NCI-H2196 (cell line): ENCODE measurements around the gene PITX2.

Experiments
- DNase-seq: peaks from one replicate; lab custom pipeline; 2025; ENCODE audit not compliant: unreplicated experiment; lab: John Stamatoyannopoulos, UW

PITX2 gene

DNA sequence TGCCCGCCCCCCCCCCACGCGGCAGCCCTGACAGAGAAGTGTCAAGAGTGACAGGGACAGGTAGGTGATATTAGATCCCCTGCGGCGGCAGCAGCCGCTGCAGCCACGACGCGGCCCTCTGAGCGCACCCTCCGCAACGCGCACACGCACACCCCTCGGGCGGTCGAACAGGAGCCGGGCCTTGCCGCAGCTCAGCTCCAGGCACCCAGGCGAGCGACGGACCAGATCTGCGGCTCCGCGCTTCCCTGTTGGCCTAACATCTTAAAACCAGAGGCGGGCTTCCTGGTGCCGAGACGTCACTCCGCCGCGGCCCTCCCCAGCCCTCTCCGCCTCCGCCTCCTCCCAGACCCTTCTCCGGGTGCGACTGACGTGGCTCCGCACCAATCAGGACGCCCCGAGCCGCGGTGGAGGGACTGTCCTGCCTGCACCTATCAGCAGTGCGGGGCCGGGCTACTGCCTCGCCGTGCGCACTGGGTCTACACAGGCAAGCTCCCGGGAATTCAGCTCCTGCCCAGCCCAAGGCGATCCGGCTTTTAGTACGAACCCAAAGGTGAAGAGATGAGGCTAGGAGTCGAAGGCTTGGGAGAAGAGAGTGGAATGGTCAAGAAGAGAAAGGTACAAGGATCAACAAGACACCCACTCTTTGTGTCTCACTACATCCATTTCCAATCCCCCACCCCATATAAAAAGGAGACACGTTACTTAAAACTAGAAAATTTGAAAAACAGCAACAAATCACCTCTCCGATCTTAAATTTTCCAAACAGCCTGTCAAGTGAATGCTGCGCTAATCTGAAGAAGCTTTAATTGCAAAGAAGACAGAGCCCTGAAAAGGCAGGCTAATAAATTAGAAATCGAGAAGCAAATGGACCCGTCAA lies at the start of gene PITX2:
TSS of gene PITX2 (minus strand) at position 237 of the 877 bp plus-strand sequence. CDS start 617 bp downstream, outside the sequence.
- DNase-seq: no peak

DNA sequence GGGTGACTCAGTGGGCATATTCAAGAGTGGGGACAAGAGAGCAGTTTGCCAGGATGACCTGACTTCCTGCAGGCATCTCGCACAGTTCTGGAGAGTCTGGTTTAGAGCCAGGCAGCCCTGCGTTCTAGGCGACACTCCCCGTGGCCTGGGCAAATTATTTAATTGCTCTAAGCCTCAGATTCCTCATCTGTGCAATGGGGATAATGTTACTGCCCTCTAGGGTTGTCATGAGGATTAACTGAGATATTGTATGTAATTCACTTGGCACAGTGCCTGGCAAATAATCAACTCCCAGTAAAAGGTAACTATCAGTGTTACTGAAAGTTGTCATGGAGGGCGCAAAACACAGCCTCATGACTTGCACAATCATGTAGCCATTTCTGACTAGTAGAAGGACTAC lies 48.8 kb upstream of the PITX2 start:
- DNase-seq: no peak

DNA sequence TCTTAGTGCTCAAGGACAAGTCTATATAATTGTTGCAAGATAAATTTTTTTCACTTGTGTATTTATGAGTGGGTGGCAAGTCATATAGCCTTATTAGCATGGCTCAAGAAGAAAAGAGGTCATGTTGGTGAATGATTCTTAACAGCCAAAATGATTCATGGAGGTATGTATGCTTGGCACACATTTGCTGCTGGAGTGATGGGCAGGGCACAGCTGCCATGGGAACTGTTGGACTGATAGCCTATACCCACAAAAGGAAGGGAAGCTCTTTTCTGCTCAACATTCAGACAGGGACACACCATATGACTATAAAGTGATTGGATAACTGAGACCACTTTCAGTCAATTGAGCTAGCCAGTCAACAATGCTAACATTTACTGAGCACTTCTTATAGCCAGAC lies 46.8 kb upstream of the PITX2 start:
- no peak for DNase-seq

DNA sequence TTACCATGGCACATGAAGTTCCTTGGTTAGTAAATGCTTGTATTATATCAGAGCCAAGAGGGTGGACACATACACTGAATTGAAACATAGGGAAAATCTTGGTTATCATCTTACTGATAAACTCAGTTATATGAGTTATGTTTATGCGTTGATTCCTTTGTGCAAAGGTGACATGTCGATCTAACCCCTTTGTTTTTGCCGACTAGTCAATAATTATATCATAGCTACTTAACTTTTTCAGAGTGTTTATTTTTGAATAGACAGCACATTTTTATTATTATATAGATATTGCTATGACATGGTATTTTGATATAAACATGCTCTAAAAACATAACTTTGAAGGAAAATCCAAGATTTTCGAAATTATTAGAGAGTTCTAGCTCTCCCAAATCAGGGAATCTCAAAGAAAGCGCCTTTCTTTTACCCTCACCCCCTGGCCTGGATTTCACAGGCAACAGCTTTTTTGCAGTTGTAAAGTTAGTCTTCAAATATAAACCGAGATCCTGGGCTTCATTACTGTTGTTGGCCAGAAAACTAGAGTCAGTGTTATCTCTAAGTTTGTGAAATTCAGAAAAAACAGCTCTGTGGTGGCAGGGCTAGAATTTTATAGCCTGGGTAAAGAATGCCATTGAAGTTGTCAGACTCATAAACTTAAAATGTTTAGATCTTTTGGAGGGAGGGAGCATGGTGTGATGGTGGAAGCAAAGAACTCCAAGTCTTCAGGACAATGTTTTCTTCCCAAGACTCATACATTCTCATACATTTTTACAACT lies 45.8 kb upstream of the PITX2 start:
- no peak for DNase-seq

DNA sequence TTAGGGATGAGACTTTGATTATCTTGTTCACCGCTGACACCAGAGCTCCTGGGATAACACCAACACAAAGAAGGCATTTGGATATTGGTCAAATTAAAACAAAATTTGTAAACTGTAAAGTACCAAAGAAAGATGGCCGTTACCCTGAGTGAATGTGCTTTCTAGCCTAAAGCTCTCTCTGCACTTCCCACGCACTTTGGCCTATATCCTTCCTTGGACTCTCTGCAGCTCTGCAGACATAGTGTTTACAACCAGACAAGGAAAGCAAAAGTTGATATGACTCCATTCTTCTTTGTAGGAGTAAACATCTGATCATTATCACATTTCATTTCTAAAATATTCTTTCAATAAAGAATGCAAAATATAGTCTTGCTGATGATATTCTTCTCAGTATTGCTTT lies 44.8 kb upstream of the PITX2 start:
- DNase-seq: no peak

DNA sequence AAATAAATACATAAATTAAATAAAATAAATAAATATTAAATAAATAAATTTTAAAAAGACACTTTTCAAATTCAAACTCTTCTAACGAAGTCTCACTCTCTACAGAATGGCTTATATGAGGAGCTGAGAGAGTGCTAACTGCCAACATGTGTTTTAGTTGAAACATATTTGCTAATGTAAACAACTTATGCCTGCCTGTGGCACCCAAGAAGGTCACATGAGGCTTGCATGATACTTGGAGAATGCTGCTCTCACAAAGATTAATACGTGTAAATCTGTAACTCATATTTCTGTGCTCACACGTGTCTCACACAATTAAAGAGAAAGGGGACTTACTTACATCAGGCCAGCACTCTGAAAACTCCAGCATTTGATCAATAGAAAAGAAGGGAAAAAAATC lies 43.2 kb upstream of the PITX2 start:
- DNase-seq: no peak

DNA sequence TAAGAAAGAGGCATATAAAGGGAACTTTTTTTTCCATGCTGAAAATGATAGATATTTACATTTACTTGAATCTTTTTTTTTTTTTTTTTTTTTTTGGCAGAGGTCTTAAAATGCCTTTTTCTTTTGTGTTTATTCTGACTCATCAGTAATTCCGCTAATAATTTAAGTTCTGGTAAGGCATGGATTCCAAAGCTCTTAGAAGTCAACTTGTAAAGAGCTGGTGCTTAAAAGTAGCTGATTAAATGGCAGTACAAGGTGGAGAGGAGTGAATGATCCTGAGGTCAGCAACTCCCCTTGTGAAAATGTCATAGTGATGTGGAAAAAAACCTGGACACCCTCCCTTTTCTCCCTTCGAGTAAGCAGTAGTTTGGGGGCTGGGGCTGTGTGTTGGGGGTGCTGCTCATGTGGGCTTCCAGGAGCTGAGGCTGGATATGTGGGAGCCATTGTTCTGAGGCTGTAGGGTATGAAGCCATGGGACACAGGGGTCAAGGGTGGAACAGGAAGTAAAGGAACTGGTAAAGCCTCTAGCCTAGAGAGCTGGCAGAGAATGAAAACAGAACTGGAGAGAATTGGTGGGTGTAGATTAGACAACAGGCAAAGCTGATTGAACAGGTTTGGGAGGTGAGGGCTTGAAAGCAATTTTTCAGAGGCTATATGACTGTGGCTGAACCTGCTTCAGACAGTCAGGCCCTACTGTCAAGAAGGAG lies 41.0 kb upstream of the PITX2 start:
- no peak for DNase-seq

DNA sequence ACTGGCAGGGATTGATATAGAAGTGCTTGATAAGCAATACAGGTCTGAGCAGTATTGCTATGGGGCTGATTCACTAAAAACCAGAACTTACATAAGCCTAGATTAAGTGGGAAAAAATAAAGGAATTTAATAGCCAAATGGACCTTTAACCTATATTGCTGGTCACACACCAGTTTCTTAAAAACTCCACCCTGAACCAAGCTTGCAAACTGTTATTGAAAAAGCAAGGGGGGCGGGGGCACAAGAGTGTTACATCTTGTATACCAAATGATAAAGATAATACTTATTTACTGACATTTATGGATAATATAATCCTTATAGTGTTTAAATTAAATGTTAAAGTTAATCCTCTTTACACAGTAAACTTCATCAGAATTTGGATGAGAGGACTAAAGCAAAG lies 40.3 kb upstream of the PITX2 start:
- no peak for DNase-seq

DNA sequence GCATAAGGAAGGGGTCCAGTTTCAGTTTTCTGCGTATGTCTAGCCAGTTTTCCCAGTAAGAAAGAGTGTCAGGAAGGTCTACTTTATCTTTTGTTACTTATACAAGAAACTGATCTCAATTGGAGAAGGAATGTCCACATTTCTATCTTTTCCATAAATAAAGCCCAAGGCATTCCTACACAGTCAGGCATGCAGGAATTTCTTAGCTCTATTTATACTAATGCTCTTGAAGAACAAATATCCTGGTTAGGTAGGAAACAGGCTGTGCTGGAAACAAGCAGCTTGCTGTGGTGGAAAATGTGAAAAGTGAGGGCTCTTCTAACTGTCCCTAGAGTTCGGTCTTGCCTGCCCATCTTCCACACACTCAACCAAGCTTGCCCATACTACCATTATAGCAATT lies 37.9 kb upstream of the PITX2 start:
- no peak for DNase-seq

DNA sequence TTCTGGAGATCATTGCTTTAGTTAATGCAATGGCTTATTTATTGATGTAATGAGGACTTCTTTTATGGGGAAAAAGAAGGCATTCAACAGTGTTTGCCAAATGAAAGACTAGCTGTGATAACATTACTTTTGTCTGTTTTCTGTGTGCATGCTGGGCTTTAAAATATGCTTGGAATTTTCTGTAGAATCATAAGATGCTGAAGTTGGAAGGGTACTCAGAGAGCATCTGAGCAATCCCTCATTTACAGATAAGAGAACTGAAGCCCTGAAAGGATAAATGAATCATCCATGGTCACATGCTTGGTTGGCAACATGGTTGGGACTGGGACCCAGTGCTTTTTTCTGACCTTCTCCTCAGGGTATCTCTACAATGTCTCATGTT lies 31.4 kb upstream of the PITX2 start:
- no peak for DNase-seq

DNA sequence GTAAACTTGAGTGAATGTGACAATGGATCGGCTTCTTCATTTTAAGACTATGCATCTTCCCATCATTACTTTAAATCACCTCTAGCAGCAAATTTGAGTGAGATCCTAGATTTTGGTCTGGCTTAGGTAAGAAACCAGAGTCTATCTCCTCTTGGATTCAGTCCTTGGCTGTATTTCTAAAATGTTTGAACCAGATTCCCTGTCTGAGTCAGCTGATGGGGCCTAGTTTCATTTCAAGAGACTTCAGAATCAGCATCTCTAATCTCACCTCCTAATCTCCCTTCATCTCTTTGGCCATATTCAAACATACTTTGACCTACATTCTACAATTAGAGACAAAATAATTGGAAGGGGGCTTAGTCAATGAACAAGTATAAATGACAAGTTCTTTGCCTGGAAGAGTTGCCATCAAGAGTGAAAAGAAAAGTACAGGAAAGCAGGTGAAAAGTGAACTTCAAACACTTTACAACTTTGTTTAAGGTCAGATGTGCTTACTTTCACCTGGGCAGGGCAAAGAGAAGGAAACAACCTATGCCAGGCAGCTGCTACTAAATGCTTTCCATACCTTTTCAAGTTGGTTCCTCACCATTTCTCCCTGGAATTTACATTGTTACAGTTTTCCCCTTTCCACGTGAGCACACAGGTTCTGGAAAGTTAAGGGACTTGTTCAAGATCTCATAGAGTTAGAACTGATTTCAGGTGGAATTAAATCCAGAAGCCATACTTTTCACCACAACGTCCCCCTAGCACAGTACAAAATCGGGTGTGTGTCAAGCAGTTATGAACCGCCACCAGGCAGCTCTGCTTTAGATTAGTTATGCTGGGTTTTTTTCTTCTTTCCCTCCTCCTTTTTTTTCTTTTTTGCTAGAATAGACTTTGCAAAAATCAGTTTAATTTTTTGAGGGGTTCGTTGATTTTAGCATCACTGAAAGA lies 30.7 kb upstream of the PITX2 start:
- no peak for DNase-seq

DNA sequence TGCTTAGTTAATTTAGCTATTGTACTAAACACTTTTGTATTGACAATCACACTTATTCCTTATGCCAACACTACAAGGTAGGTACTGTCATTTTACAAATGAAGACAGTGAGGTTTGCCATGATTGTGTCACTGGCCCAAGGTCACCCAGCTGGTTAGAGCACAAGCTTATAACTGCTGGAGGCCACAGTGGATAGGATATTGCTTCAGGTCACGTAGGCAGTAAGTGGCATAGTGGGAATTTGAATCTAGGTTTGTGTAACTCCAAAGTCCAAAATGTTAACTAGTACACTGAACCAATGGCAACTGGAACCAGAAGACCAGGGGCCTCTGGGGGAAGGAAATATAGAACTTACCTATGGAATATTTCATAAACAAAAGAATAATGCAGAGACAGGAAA lies 21.1 kb upstream of the PITX2 start:
- no peak for DNase-seq

DNA sequence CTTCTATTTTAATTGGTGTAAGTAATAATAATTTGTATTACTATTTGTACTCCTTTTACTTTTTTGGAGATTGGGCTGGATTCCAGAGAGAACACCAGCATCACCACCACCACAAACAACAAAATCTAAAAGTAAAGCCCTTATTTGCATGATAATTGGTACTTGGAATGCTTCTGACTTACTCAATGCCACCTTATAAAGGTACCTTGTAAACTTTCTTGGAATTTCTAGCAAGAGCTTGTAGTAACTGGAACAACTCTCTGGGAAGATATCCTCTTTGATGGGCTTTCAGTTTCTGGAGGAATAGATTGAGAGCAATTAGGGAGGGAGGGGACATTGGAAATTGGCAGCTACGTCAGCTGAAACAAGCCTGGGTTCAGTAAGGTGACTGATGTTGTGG lies 20.2 kb upstream of the PITX2 start:
- no peak for DNase-seq

DNA sequence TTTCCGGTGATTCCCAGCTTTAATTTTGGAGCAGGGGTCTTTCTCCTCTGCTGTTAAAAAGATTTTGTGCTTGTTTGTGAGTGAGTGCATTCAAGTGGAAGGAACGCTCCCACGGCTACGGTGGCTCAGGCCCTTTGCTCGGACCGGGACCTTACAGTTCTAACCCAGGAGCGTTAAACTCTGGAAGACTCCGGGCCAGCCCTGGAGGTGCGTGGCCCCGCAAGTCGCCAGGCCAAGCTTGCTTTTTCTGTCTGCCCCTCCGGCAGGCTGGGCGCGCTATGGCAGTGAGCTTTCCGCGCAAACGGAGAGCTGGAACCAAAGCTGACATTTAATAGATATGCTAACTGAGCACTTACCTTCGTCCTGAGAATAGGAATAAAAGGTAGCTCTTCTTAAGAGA lies 18.3 kb upstream of the PITX2 start:
- no peak for DNase-seq

DNA sequence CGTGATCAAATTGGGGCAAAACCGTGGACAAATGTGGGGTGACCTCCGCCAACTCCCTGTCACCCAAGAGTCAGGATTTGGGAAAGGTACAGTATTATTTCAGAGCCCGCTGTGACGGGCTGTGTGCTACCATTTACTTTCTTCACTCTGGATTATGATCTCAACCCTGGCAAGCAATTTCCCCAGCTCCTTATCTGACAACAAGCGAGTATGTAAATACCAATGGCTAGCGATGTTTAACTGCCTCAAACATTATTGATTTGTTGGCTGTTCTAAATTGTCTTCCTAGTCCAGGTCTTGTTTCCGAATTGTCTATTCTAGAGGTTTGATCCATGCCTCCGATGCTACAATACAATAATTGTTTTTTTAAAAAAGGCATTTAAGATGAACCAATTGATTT lies 17.7 kb upstream of the PITX2 start:
- DNase-seq: no peak

DNA sequence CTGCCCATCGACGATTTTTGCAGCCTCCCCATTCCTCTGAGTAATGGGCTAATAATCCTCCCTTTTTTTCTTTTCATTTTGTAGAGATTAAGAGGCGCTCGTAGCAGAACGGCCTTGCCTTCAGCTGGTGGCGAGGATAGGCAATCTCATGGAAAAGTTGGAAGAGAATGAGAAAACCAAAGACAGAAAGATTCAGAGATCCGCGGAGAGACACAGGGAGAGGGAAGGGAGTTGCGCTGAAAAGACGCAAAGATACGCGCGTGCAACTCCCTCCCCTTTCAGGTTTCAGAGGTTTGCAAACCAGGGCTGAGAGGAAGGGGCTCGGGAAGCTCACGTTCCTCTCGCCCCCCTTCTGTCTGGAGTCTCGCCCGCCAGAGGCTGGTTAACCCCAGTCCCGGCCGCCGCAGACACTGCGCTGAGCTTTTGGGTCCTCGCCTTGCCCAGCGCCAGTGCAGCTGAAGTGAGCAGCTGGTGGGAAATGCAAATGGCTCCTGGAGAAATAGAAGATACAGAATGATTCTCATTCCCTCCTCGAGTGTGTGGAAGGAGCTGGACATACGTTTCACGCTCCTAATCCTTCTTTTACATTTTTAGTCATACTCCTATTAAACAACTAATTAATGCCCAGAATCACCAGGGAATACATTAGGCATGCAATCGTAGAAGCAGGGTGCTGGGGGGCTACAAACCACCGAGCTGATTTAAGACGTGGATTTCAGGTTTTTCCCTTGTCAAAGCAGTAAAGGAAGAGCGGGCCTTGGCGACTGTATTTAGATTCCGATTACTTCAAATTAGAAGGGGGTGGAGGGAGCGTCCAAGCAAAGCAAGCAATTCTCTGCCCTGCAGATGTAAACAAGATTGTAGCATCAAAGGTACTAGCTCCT lies 16.6 kb upstream of the PITX2 start:
- DNase-seq: no peak

DNA sequence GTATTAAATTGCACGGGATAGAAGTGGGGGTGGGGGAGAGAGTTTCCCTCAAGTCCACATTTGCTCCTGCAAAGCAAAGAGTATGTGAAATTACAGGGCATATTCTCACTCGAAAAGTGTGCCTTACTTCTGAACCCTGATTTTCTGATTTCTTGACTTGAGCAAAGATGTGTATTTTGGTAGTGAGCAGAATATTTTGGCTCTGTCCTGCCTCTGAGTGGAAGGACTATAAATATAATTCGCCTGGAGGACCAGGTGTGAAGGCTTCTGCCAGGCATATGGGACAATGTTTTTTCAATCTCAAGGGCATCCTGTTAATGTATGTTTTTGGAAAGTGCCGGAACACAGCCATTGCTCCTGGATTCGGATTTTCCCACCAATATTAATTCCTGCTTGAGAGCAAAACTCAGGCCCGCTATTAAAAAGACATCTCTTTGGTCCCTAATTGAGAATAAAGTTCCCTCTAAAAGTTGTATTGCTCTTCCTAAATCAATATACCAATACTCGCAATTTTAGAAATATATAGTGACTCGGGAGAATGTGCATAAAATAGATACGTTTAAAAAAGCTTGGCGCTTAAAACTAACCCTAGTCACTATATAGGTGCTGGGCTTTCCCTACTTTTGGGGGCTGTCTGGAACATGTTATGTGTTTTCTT lies 15.3 kb upstream of the PITX2 start:
- DNase-seq: no peak

DNA sequence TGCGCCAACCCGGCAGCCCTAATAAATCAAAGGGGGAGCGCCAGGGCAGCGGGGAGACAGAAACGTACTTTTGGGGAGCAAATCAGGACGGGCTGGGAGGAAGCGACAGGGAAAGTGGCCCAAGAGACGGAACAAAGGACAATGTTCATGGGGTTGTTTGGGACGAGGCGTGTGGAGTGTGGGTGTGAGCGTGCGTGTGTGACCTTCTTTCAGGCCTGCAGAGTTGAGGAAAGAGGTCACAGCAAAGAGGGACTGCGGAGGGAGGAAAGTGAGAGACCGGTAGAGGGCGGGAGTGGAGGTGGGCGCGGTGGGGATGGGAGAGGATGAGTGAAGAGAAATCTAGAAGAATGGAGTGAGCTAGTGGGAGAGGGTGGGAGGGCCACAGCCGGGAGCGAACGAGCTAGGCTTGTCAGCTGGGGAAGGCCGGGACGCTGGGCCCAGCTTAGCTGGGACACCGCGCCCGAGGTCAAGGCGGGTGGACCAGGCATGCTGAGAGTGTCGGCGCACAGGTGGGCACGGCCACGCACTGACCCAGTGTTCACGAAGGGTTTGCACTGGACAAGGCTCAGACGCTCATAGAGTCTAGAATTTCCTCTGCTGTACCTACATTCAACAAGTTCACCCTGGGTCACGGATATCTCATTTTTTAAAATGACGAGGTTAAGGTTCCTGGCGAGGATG lies 14.7 kb upstream of the PITX2 start:
- no peak for DNase-seq
